Measurements from ENCODE around the gene F3. TPM values are rescaled to one million over a fixed set of nuclear protein-coding genes. Genes with fewer than 3 reads are reported as not detected.

Gene F3
- total and polyA plus RNA-seq, 2 of the 13 experiments (the other 11 are each of a cell fraction or from before 2014, with no cell fraction given) = 5.8 to 9.0 TPM

DNA sequence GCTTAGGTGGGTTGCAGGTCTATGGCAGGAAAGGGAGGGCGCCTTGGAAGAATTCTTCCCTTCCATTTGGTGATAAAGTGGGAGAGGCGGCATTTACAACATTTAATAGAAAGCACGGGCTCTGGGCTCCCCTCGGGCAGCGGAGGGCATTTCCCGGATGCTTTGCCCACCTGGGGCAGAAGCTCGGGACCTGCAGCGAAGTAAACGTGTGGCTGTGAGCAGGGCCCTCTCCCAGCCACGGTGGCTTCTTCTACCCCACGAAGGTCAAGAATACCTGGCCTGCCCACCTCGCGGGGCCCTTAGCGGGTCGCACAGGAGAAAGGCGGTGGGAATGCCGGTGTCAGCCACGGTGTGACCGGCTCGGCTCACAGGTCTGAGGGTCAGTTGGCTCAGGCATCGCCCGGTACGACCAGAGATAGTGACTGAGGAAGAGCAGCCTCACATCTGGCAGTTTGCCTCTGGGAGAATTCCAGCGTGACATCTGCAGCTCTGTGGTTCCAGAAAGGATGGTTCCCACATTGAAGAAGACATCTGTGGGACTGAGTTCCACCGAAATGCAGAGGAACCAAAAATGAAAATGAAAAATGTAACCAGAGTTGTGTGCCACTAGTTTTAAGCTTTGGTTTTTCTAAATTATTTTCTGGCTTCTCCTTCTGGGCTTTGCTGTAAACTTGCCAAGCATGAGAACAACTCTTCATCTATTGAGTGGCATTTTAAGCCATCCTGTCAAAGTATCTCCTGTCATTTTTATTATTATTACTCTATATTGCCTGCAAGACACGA, 720 bp upstream of the F3 start (continued):
- TF ChIP-seq, protein P1, sequence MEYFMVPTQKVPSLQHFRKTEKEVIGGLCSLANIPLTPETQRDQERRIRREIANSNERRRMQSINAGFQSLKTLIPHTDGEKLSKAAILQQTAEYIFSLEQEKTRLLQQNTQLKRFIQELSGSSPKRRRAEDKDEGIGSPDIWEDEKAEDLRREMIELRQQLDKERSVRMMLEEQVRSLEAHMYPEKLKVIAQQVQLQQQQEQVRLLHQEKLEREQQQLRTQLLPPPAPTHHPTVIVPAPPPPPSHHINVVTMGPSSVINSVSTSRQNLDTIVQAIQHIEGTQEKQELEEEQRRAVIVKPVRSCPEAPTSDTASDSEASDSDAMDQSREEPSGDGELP (IDR thresholded peaks at IDR 0.05; ENCODE audit: borderline replicate concordance, low read depth) = peak; percentile 4; the same call in 1 of the 2 replicates
- TF ChIP-seq DMAP1 (CRISPR knock-in tag; IDR thresholded peaks at IDR 0.05) = no peak
- TF ChIP-seq KLF13 (CRISPR knock-in tag; IDR thresholded peaks at IDR 0.05) = 0 out of 2 replicates have a peak, but pooled peaks have one; percentile 39
- TF ChIP-seq ZNF101 (CRISPR knock-in tag; IDR thresholded peaks at IDR 0.05; ENCODE audit: borderline replicate concordance, low read depth) = no peak
- TF ChIP-seq ZNF510 (CRISPR knock-in tag; IDR thresholded peaks at IDR 0.05; ENCODE audit: low read depth) = no peak
- no peak for TF ChIP-seq AGO2 (optimal IDR thresholded peaks at IDR 0.05; ENCODE audit: low read depth, low read length)
- no peak for TF ChIP-seq ZNF768 (CRISPR knock-in tag; IDR thresholded peaks at IDR 0.05)
- no peak for TF ChIP-seq MBD4 (IDR thresholded peaks at IDR 0.05; ENCODE audit: borderline replicate concordance, low read length)
- TF ChIP-seq SOX13 (IDR thresholded peaks at IDR 0.05) = no peak
- TF ChIP-seq SOX13 (CRISPR knock-in tag; conservative IDR thresholded peaks at IDR 0.05 in 1 of 2, IDR thresholded peaks at IDR 0.05 in 1 of 2) = no peak
- no peak for TF ChIP-seq ZNF33B (CRISPR knock-in tag; IDR thresholded peaks at IDR 0.05)
- no peak for TF ChIP-seq ZNF589 (CRISPR knock-in tag; conservative IDR thresholded peaks at IDR 0.05)
- TF ChIP-seq ISX (CRISPR knock-in tag; conservative IDR thresholded peaks at IDR 0.05) = no peak
- no peak for TF ChIP-seq SIN3B (IDR thresholded peaks at IDR 0.05; ENCODE audit: low read length)
- 0 out of 2 replicates have a peak, but pooled peaks have one; percentile 13 for TF ChIP-seq ZMAT3 (CRISPR knock-in tag; conservative IDR thresholded peaks at IDR 0.05)
- 0 out of 2 replicates have a peak, but pooled peaks have one; percentile 0 for TF ChIP-seq RARA (CRISPR knock-in tag; IDR thresholded peaks at IDR 0.05)
- TF ChIP-seq ZBTB42 (CRISPR knock-in tag; IDR thresholded peaks at IDR 0.05) = peak; percentile 87; the same call in 1 of the 2 replicates
- 0 out of 2 replicates have a peak, but pooled peaks have one; percentile 13 for TF ChIP-seq ZNF670 (CRISPR knock-in tag; IDR thresholded peaks at IDR 0.05; ENCODE audit: borderline replicate concordance)
- no peak for TF ChIP-seq SAP130 (CRISPR knock-in tag; IDR thresholded peaks at IDR 0.05; ENCODE audit: low read depth)
- TF ChIP-seq, protein P2, sequence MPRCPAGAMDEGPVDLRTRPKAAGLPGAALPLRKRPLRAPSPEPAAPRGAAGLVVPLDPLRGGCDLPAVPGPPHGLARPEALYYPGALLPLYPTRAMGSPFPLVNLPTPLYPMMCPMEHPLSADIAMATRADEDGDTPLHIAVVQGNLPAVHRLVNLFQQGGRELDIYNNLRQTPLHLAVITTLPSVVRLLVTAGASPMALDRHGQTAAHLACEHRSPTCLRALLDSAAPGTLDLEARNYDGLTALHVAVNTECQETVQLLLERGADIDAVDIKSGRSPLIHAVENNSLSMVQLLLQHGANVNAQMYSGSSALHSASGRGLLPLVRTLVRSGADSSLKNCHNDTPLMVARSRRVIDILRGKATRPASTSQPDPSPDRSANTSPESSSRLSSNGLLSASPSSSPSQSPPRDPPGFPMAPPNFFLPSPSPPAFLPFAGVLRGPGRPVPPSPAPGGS (CRISPR knock-in tag; IDR thresholded peaks at IDR 0.05) = no peak
- TF ChIP-seq HNRNPL (IDR thresholded peaks at IDR 0.05; ENCODE audit: low read depth, low read length) = peak; percentile 92
- TF ChIP-seq, protein P3, sequence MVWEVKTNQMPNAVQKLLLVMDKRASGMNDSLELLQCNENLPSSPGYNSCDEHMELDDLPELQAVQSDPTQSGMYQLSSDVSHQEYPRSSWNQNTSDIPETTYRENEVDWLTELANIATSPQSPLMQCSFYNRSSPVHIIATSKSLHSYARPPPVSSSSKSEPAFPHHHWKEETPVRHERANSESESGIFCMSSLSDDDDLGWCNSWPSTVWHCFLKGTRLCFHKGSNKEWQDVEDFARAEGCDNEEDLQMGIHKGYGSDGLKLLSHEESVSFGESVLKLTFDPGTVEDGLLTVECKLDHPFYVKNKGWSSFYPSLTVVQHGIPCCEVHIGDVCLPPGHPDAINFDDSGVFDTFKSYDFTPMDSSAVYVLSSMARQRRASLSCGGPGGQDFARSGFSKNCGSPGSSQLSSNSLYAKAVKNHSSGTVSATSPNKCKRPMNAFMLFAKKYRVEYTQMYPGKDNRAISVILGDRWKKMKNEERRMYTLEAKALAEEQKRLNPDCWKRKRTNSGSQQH (CRISPR knock-in tag; IDR thresholded peaks at IDR 0.05; ENCODE audit: low read depth) = no peak
- TF ChIP-seq ZFP62 (CRISPR knock-in tag; IDR thresholded peaks at IDR 0.05) = no peak
- no peak for TF ChIP-seq ZNF431 (CRISPR knock-in tag; IDR thresholded peaks at IDR 0.05; ENCODE audit: borderline replicate concordance, low read depth)
- no peak for TF ChIP-seq ZNF75D (CRISPR knock-in tag; IDR thresholded peaks at IDR 0.05; ENCODE audit: borderline replicate concordance)
- TF ChIP-seq, protein P4, sequence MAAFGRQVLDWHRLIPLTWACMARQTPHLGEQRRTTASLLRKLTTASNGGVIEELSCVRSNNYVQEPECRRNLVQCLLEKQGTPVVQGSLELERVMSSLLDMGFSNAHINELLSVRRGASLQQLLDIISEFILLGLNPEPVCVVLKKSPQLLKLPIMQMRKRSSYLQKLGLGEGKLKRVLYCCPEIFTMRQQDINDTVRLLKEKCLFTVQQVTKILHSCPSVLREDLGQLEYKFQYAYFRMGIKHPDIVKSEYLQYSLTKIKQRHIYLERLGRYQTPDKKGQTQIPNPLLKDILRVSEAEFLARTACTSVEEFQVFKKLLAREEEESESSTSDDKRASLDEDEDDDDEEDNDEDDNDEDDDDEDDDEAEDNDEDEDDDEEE (CRISPR knock-in tag; IDR thresholded peaks at IDR 0.05) = 0 out of 2 replicates have a peak, but pooled peaks have one; percentile 46
- TF ChIP-seq DPF2 (CRISPR knock-in tag; IDR thresholded peaks at IDR 0.05; ENCODE audit: borderline replicate concordance, low read depth) = no peak
